OCI-M1 (cell line): ENCODE data around the gene DNAJC11.
"Not testable (repeated sequence)": the region's sequence is repeated elsewhere in the genome, so short reads cannot be mapped to it uniquely, and the experiment has no call there.

Experiments
- DNase-seq: peaks from one replicate; lab custom pipeline; 2025; lab: John Stamatoyannopoulos, UW

Gene DNAJC11

GRCh38 chr1:6695868-6696267, 5.7 kb downstream of the DNAJC11 start:
- DNase-seq = no peak

- DNase-seq = no peak
These were observed 7.4 kb downstream of the DNAJC11 start for GRCh38 chr1:6694121-6694713.

- DNase-seq = no peak
These were observed 8.7 kb downstream of the DNAJC11 start for GRCh38 chr1:6692956-6693355.

- peak; percentile 5 for DNase-seq
These were observed 10.1 kb downstream of the DNAJC11 start for GRCh38 chr1:6691507-6691906.

GRCh38 chr1:6690186-6690585, 11.4 kb downstream of the DNAJC11 start:
- DNase-seq = no peak

GRCh38 chr1:6688757-6689156, 12.9 kb downstream of the DNAJC11 start:
- DNase-seq = peak; percentile 18

- DNase-seq = no peak
These were observed 13.6 kb downstream of the DNAJC11 start for GRCh38 chr1:6688001-6688400.

GRCh38 chr1:6686294-6686693, 15.3 kb downstream of the DNAJC11 start:
- no peak for DNase-seq

GRCh38 chr1:6685381-6685780, 16.2 kb downstream of the DNAJC11 start:
- DNase-seq = no peak

- no peak for DNase-seq
These were observed 18.2 kb downstream of the DNAJC11 start for GRCh38 chr1:6683434-6683833.

- DNase-seq = no peak
These were observed 25.7 kb downstream of the DNAJC11 start for GRCh38 chr1:6675941-6676340.

- DNase-seq = no peak
These were observed 26.8 kb downstream of the DNAJC11 start for GRCh38 chr1:6674771-6675170.

- DNase-seq = no peak
These were observed 27.7 kb downstream of the DNAJC11 start for GRCh38 chr1:6673816-6674398.

GRCh38 chr1:6672558-6672957, 29.1 kb downstream of the DNAJC11 start:
- DNase-seq = peak; percentile 42

GRCh38 chr1:6668503-6668902, 33.1 kb downstream of the DNAJC11 start:
- DNase-seq = no peak

- DNase-seq = no peak
These were observed 34.5 kb downstream of the DNAJC11 start for GRCh38 chr1:6667139-6667538.

- no peak for DNase-seq
These were observed 34.9 kb downstream of the DNAJC11 start for GRCh38 chr1:6666696-6667095.

- not testable (repeated sequence) for DNase-seq
These were observed 39.1 kb downstream of the DNAJC11 start for GRCh38 chr1:6662468-6662867.

GRCh38 chr1:6660415-6661049, 41.1 kb downstream of the DNAJC11 start:
- DNase-seq = no peak

GRCh38 chr1:6658359-6659060, 43.1 kb downstream of the DNAJC11 start:
- no peak for DNase-seq

- no peak for DNase-seq
These were observed 44.5 kb downstream of the DNAJC11 start for GRCh38 chr1:6657138-6657537.

GRCh38 chr1:6653436-6654290, 48.0 kb downstream of the DNAJC11 start:
- DNase-seq = no peak
